HepG2 (cell line): ENCODE data around the gene CPSF4. TPM values are rescaled to one million over a fixed set of nuclear protein-coding genes. Genes with fewer than 3 reads are reported as not detected.
A peak's percentile ranks its signal among the peaks of the same experiment; 100 is the strongest.
"Not testable (repeated sequence)": the region's sequence is repeated elsewhere in the genome, so short reads cannot be mapped to it uniquely, and the experiment has no call there.

Experiments
- ATAC-seq: fragments of 200-7000 bp; cut with Tn5 transposase; 3 replicates; pipeline ENCODE4 v1.9.1; 2020; ENCODE audit warnings: mild to moderate bottlenecking, moderate library complexity
- BruUV-seq: library from RNA; stranded (reverse); fragments of 400-500 nt; replicated peaks from 2 replicates; lab custom pipeline; 2021; lab: Mats Ljungman, UMichigan
- CTCF ChIA-PET: fragments of 300-600 bp; formaldehyde crosslinking; extraction: SDS; loops from one replicate; lab custom pipeline; 2021; ENCODE audit warnings: low total read pairs, inconsistent platforms, low intra/inter-chr PET ratio; lab: Yijun Ruan, JAX
- POLR2A ChIA-PET: fragments of 350-600 bp; sonication (Branson Sonifier 250); formaldehyde crosslinking; loops from one replicate; lab custom pipeline; 2020; ENCODE audit warnings: antibody characterized with exemption, inconsistent platforms; lab: Yijun Ruan, JAX
- DNase-seq: peaks from one replicate; pipeline ENCODE4 v3.0.0-alpha.2; 2015; ENCODE audit warnings: low spot score
- FAIRE-seq: peaks from 3 replicates; lab custom pipeline; 2011; peaks lifted over from hg19 to GRCh38; lab: Jason Lieb, UNC
- H2AFZ ChIP-seq: one replicate; pipeline ENCODE4 v1.6.1; 2011; ENCODE audit warnings: low read length, inconsistent platforms
- H3K27ac ChIP-seq: fragments of 300-600 bp; 3 replicates; pipeline ENCODE4 v1.8.0; 2011; ENCODE audit warnings: mixed run types, mild to moderate bottlenecking, mixed read lengths, low read length, inconsistent platforms; ENCODE audit not compliant: insufficient read depth; ENCODE audit errors: extremely low read length
- H3K27me3 ChIP-seq, 2 experiments: fragments of 200-600 bp in 1 of 2; 2 replicates in 1 of 2; 3 replicates in 1 of 2; pipeline versions ENCODE4 v1.6.0 to v1.8.0; 2011; ENCODE audit warnings: low read length in 2 of 2, mild to moderate bottlenecking in 2 of 2, moderate library complexity in 2 of 2, inconsistent platforms in 1 of 2; ENCODE audit not compliant: insufficient read depth in 2 of 2, control insufficient read depth in 1 of 2
- H3K36me3 ChIP-seq, 2 experiments: fragments of 200-600 bp in 1 of 2; replicated peaks in 1 of 2; 2 replicates in 1 of 2; 3 replicates in 1 of 2; pipeline versions ENCODE4 v1.5.1 to v1.8.0; 2011; ENCODE audit warnings: low read length in 2 of 2, inconsistent platforms in 1 of 2; ENCODE audit not compliant: insufficient read depth in 2 of 2, control insufficient read depth in 1 of 2
- H3K4me1 ChIP-seq: 2 replicates; pipeline ENCODE4 v1.5.1; 2012; ENCODE audit warnings: low read length, inconsistent platforms; ENCODE audit not compliant: insufficient read depth
- H3K4me2 ChIP-seq: 2 replicates; pipeline ENCODE4 v1.6.0; 2011; ENCODE audit warnings: low read depth, low read length, inconsistent platforms
- H3K4me3 ChIP-seq, 3 experiments: fragments of 200-600 bp in 1 of 3; sonication (generic), shearing (Covaris generic) in 1 of 3; replicated peaks in 1 of 3; 2 replicates each; pipeline ENCODE4 v1.5.1; 2011 to 2016; ENCODE audit warnings: low read length in 3 of 3, inconsistent platforms in 2 of 3, low read depth in 2 of 3, mild to moderate bottlenecking in 2 of 3, control low read depth in 1 of 3, mixed read lengths in 1 of 3; ENCODE audit not compliant: insufficient read depth in 1 of 3
- H3K79me2 ChIP-seq: one replicate; pipeline ENCODE4 v1.6.1; 2011; ENCODE audit warnings: low read length, inconsistent platforms; ENCODE audit not compliant: insufficient read depth
- H3K9ac ChIP-seq: 2 replicates; pipeline ENCODE4 v1.6.0; 2011; ENCODE audit warnings: mild to moderate bottlenecking, low read depth, low read length, inconsistent platforms; ENCODE audit not compliant: insufficient read depth
- H3K9me3 ChIP-seq: 2 replicates; pipeline ENCODE4 v1.5.1; 2012; ENCODE audit warnings: mild to moderate bottlenecking, low read length
- H4K20me1 ChIP-seq: 2 replicates; pipeline ENCODE4 v1.6.0; 2011; ENCODE audit warnings: inconsistent platforms, mild to moderate bottlenecking, low read length, moderate library complexity; ENCODE audit not compliant: insufficient read depth
- CBX5 ChIP-seq: sonication (generic); formaldehyde crosslinking; IDR thresholded peaks from 2 replicates; pipeline ENCODE4 v1.4.0; 2020; ENCODE audit warnings: missing genetic modification reagents, borderline replicate concordance
- FOSL2 ChIP-seq: sonication (generic); formaldehyde crosslinking; IDR thresholded peaks from 2 replicates; pipeline ENCODE4 v1.4.0; 2020; ENCODE audit warnings: missing genetic modification reagents
- GATAD1 ChIP-seq: IDR thresholded peaks from 2 replicates; pipeline ENCODE4 v1.6.1; 2016; ENCODE audit warnings: missing genetic modification reagents, missing compliant biosample characterization
- HNF4A ChIP-seq: sonication (generic); formaldehyde crosslinking; IDR thresholded peaks from 2 replicates; pipeline ENCODE4 v1.4.0; 2020; ENCODE audit warnings: missing genetic modification reagents
- HOXA3 ChIP-seq: sonication (generic); formaldehyde crosslinking; IDR thresholded peaks from 2 replicates; pipeline ENCODE4 v1.5.0; 2020; ENCODE audit warnings: missing genetic modification reagents
- KDM3A ChIP-seq: IDR thresholded peaks from 2 replicates; pipeline ENCODE4 v1.6.1; 2018; ENCODE audit warnings: low read depth, missing compliant biosample characterization
- RAD21 ChIP-seq: fragments of 450-650 bp; formaldehyde crosslinking; IDR thresholded peaks from 2 replicates; pipeline ENCODE4 v1.5.0; 2020; ENCODE audit warnings: mild to moderate bottlenecking
- SALL1 ChIP-seq: sonication (generic); formaldehyde crosslinking; IDR thresholded peaks from 2 replicates; pipeline ENCODE4 v1.8.0; 2022; ENCODE audit warnings: mild to moderate bottlenecking, missing genetic modification reagents
- THAP11 ChIP-seq: IDR thresholded peaks from 2 replicates; pipeline ENCODE4 v1.6.1; 2016; ENCODE audit warnings: missing biosample characterization, missing genetic modification reagents
- ZBTB38 ChIP-seq: sonication (generic); formaldehyde crosslinking; IDR thresholded peaks from 2 replicates; pipeline ENCODE4 v1.5.1; 2020; ENCODE audit warnings: mild to moderate bottlenecking, missing genetic modification reagents
- ZNF264 ChIP-seq: sonication (generic); formaldehyde crosslinking; IDR thresholded peaks from 2 replicates; pipeline ENCODE4 v1.4.0; 2020; ENCODE audit warnings: missing genetic modification reagents
- ZNF335 ChIP-seq: sonication (generic); formaldehyde crosslinking; IDR thresholded peaks from 2 replicates; pipeline ENCODE4 v1.4.0; 2020; ENCODE audit warnings: missing genetic modification reagents
- WGBS: methylation state at CpG from one replicate; pipeline ENCODE4 v1.1.6; 2017; ENCODE audit warnings: low lambda C conversion rate; 5-methylcytosine and 5-hydroxymethylcytosine counted together
- in situ Hi-C: cut with HindIII; loops from 2 replicates; pipeline ENCODE4 v1.10.0; 2017; ENCODE audit warnings: low pct_unique_long_range_greater_than_20kb; ENCODE audit not compliant: extremely low pct_ligation_motif_present
- intact Hi-C: fragments of 100-400 bp; cut with micrococcal nuclease; formaldehyde crosslinking; loops from one replicate; pipeline ENCODE4 v1.10.0; 2022; ENCODE audit not compliant: unreplicated experiment
- polyA plus RNA-seq, 8 experiments: library from polyadenylated mRNA; depleted of rRNA in 3 of 8; stranded (reverse) in 7 of 8; unstranded in 1 of 8; fragments of >200 nt; fragmentation: Illumina TruSeq in 4 of 8; extraction: Trizol in 4 of 8; gene quantifications; 2 replicates each; pipeline versions ENCODE4 v1.2.1 to v1.2.3, GENCODE V29; 2011 to 2016; ENCODE audit warnings: low read depth in 4 of 8, missing spikeins in 1 of 8, mixed read lengths in 1 of 8; ENCODE audit not compliant: insufficient read depth in 1 of 8
- total RNA-seq, 5 experiments: library from RNA; depleted of rRNA; stranded (reverse); fragments of >200 nt; fragmentation: Illumina TruSeq; extraction: Trizol; gene quantifications; 2 replicates each; pipeline ENCODE4 v1.2.3, GENCODE V29; 2016; ENCODE audit warnings: low read depth in 1 of 5
- TF ChIP-seq, protein P1 (sequence below): sonication (generic); formaldehyde crosslinking; IDR thresholded peaks from 2 replicates; pipeline ENCODE4 v1.4.0; 2020; ENCODE audit warnings: missing genetic modification reagents
- TF ChIP-seq, protein P2 (sequence below): sonication (generic); formaldehyde crosslinking; IDR thresholded peaks from 2 replicates; pipeline ENCODE4 v1.5.0; 2020; ENCODE audit warnings: mild to moderate bottlenecking, missing genetic modification reagents, moderate library complexity
- TF ChIP-seq, protein P3 (sequence below), 2 experiments: sonication (generic) in 1 of 2; formaldehyde crosslinking in 1 of 2; IDR thresholded peaks; 2 replicates each; pipeline versions ENCODE4 v1.4.0 to v1.6.1; 2018 to 2020; ENCODE audit warnings: missing genetic modification reagents in 2 of 2, borderline replicate concordance in 1 of 2, low read depth in 1 of 2, mild to moderate bottlenecking in 1 of 2, missing biosample characterization in 1 of 2

The CPSF4 gene
- total and polyA plus RNA-seq, 2 of the 13 experiments (the other 11 are each of a cell fraction or from before 2014, with no cell fraction given): 34.1 to 49.6 TPM

DNA sequence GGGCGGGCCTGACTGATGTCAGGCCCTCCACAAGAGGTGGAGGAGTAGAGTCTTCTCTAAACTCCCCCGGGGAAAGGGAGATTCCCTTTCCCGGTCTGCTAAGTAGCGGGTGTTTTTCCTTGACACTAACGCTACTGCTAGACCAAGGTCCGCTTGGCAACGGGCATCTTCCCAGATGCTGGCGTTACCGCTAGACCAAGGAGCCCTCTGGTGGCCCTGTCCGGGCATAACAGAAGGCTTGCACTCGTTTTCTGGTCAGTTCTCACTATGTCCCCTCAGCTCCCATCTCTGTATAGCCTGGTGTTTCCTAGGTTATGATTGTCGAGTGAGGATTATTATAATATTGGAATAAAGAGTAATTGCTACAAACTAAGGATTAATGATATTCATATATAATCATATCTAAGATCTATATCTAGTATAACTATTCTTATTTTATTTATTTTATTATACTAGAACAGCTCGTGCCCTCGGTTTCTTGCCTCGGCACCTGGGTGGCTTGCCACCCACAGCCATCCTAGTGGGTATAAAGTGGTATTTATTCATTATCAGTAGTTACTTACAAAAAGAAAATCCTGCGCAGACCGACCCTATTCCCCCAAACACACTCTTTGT is 23.1 kb upstream of the CPSF4 start:
- H2AFZ ChIP-seq, ATAC-seq, BruUV-seq, H3K27me3 ChIP-seq, H4K20me1 ChIP-seq, in situ Hi-C loops, H3K4me3 ChIP-seq, H3K27ac ChIP-seq, DNase-seq, H3K79me2 ChIP-seq, H3K9ac ChIP-seq, intact Hi-C loops, H3K9me3 ChIP-seq, H3K4me2 ChIP-seq: not testable (repeated sequence)
- ChIA-PET POLR2A (interaction anchor here (1.0 kb wide), 1 partner anchor 90 kb away, joined by 3 read pairs; the partner anchor contains the start of gene ARPC1A), CTCF (interaction anchor here (2.1 kb wide), 1 partner anchor 50 kb away, joined by 14 read pairs; no protein-coding TSS in a partner anchor)
- Histone ChIP-seq H3K36me3 (peaks cover 27 to 85% of the 10 kb centered on the region in 2 experiments), H3K4me1 (peaks cover 17% of the 10 kb centered on the region)
- peak; percentile 39 for FAIRE-seq
- WGBS: 54% methylated on average over 15 of the region's 17 CpGs
- TF ChIP-seq, protein P1, sequence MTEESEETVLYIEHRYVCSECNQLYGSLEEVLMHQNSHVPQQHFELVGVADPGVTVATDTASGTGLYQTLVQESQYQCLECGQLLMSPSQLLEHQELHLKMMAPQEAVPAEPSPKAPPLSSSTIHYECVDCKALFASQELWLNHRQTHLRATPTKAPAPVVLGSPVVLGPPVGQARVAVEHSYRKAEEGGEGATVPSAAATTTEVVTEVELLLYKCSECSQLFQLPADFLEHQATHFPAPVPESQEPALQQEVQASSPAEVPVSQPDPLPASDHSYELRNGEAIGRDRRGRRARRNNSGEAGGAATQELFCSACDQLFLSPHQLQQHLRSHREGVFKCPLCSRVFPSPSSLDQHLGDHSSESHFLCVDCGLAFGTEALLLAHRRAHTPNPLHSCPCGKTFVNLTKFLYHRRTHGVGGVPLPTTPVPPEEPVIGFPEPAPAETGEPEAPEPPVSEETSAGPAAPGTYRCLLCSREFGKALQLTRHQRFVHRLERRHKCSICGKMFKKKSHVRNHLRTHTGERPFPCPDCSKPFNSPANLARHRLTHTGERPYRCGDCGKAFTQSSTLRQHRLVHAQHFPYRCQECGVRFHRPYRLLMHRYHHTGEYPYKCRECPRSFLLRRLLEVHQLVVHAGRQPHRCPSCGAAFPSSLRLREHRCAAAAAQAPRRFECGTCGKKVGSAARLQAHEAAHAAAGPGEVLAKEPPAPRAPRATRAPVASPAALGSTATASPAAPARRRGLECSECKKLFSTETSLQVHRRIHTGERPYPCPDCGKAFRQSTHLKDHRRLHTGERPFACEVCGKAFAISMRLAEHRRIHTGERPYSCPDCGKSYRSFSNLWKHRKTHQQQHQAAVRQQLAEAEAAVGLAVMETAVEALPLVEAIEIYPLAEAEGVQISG (CRISPR knock-in tag): peak; percentile 40; the same call in 1 of the 2 replicates
- TF ChIP-seq KDM3A (CRISPR knock-in tag): 0 out of 2 replicates have a peak, but pooled peaks have one; percentile 32
- peak; percentile 54 for TF ChIP-seq RAD21 (CRISPR knock-in tag)
- 0 out of 2 replicates have a peak, but pooled peaks have one; percentile 18 for TF ChIP-seq THAP11 (CRISPR knock-in tag)
- peak; percentile 74 for TF ChIP-seq HNF4A (CRISPR knock-in tag)
- TF ChIP-seq SALL1 (CRISPR knock-in tag): peak; percentile 37; the same call in 1 of the 2 replicates
- TF ChIP-seq, protein P2, sequence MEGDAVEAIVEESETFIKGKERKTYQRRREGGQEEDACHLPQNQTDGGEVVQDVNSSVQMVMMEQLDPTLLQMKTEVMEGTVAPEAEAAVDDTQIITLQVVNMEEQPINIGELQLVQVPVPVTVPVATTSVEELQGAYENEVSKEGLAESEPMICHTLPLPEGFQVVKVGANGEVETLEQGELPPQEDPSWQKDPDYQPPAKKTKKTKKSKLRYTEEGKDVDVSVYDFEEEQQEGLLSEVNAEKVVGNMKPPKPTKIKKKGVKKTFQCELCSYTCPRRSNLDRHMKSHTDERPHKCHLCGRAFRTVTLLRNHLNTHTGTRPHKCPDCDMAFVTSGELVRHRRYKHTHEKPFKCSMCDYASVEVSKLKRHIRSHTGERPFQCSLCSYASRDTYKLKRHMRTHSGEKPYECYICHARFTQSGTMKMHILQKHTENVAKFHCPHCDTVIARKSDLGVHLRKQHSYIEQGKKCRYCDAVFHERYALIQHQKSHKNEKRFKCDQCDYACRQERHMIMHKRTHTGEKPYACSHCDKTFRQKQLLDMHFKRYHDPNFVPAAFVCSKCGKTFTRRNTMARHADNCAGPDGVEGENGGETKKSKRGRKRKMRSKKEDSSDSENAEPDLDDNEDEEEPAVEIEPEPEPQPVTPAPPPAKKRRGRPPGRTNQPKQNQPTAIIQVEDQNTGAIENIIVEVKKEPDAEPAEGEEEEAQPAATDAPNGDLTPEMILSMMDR: peak; percentile 82
- peak; percentile 85 for TF ChIP-seq ZNF335 (CRISPR knock-in tag)
- 0 out of 2 replicates have a peak, but pooled peaks have one; percentile 49 for TF ChIP-seq CBX5 (CRISPR knock-in tag)
- TF ChIP-seq FOSL2 (CRISPR knock-in tag): 0 out of 2 replicates have a peak, but pooled peaks have one; percentile 9
- 0 out of 2 replicates have a peak, but pooled peaks have one; percentile 32 for TF ChIP-seq GATAD1 (CRISPR knock-in tag)
- peak; percentile 26; the same call in 1 of the 2 replicates for TF ChIP-seq ZNF264
- TF ChIP-seq, protein P3, sequence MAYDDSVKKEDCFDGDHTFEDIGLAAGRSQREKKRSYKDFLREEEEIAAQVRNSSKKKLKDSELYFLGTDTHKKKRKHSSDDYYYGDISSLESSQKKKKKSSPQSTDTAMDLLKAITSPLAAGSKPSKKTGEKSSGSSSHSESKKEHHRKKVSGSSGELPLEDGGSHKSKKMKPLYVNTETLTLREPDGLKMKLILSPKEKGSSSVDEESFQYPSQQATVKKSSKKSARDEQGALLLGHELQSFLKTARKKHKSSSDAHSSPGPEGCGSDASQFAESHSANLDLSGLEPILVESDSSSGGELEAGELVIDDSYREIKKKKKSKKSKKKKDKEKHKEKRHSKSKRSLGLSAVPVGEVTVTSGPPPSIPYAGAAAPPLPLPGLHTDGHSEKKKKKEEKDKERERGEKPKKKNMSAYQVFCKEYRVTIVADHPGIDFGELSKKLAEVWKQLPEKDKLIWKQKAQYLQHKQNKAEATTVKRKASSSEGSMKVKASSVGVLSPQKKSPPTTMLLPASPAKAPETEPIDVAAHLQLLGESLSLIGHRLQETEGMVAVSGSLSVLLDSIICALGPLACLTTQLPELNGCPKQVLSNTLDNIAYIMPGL (CRISPR knock-in tag; IDR thresholded peaks at IDR 0.05; ENCODE audit: borderline replicate concordance in 1 of 2, low read depth in 1 of 2): peak in 1 of 2 experiments; percentile 49; a peak in 1 of 4 replicates
- peak; percentile 86 for TF ChIP-seq ZBTB38 (CRISPR knock-in tag)
- peak; percentile 32; the same call in 1 of the 2 replicates for TF ChIP-seq HOXA3
